ENCODE results near the gene ARHGAP23.

DNA sequence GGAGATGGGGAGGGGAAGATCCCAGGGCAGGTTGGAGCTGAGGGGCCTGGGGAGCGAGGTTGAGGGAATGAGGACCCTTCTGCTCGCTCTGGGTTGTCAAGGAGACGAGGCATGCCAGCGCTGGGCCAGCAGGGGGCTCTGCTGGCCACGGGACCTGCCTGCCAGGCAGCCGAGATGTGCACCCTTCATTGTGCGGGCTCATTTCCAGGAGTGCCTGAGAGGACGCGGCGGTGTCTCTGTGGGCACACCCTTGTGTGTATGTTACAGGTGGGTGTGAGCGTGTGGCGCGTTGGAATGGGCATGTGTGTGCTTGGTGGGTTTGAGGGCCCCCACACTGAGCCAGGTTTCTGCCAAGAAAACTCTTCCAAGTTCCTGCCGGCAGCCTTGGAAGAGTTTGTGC is 15.9 kb downstream of the ARHGAP23 start:
- TF ChIP-seq SPI1 (IDR thresholded peaks at IDR 0.05; ENCODE audit: low read depth, low read length) (no peak), POLR2A (IDR thresholded peaks at IDR 0.05; ENCODE audit: low read depth, low read length) (no peak), TAF1 (IDR thresholded peaks at IDR 0.05; ENCODE audit: low read depth, low read length) (no peak), POLR2AphosphoS5 (IDR thresholded peaks at IDR 0.05; ENCODE audit: low read depth, low read length) (no peak)
